Cardiac septum (tissue), 1 donor: ENCODE data around the gene KLK5. TPM values are rescaled to one million over a fixed set of nuclear protein-coding genes. Genes with fewer than 3 reads are reported as not detected.
"Not testable (repeated sequence)": the region's sequence is repeated elsewhere in the genome, so short reads cannot be mapped to it uniquely, and the experiment has no call there.

Experiments
- DNase-seq: peaks from one replicate; pipeline ENCODE4 v3.0.0-alpha.2; 2020; ENCODE audit warnings: low spot score
- intact Hi-C: fragments of 100-400 bp; cut with DNase I; formaldehyde crosslinking; loops from one replicate; pipeline ENCODE4 v1.14.0; 2022
- total RNA-seq: library from RNA; stranded (reverse); fragmentation: NEBNext Ultra II Directional; extraction: Animal tissue kit (Norgen Biotek cat#: 25700); gene quantifications from one replicate; pipeline ENCODE4 v1.2.1, GENCODE V29; 2021
- donor health status: DM: no; HTN: no; CAD: no.

KLK5 gene
- total RNA-seq, 1 donor from 2014 or later = not detected

DNA sequence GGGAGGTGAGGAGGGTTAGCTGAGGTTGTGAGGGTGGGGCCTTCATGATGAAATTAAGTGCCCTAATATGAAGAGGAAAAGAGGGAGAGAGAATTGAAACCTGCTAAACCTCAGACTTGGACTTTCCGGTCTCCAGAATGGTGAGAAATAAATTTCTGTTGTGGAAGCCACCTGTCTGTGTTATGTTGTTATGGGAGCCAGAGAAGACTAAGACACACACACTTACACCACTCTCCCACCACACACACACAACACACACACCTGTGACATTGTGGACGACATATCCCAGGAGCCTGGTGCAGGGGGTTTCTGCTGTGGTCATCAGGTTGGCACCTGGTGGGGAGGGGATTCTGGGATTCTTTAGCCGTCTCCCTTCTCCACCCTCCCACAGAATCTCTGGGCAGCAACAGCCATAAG lies 55.6 kb downstream of the KLK5 start:
- intact Hi-C loops = no loop called here
- DNase-seq = no peak

DNA sequence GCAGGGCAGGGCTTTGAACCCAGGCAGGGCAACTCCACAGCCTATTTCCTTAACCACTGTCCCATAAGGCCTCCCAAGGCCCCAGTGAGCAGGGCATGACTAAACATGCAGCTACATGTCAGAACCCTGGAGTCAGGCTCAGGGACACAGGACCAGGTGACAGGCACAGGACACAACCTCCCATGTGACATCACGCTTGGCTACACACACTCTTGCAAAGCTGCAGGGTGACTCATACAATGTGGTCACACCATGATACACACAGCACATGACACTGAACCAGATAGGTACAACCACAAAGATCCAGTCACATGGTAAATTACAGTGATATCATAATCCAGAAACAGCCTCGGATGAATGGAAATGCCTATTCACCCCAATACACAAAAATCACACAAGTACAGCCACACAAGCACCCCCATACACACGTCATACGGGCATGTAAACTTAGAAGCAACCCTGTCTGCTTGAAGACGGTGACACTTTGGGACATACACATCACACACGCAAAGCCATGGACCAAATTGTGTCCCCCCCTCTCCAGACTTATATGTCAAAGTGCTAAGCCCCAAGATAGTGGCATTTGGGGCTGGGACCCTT lies 56.1 kb downstream of the KLK5 start:
- DNase-seq = no peak
- intact Hi-C loops = no loop called here

DNA sequence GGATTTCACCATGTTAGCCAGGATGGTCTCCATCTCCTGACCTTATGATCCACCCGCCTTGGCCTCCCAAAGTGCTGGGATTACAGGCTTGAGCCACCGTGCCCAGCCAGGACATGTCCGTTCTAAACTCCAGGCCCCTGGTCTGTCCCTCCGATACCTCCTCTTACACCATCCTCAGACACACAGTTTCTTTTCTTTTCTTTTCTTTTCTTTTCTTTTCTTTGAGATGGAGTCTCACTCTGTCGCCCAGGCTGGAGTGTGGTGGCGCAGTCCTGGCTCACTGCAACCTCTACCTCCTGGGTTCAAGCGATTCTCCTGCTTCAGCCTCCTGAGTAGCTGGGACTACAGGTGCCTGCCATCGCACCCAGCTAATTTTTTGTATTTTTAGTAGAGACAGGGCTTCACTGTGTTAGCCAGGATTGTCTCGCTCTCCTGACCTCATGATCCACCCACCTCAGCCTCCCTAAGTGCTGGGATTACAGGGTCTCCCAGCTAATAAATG lies 56.7 kb downstream of the KLK5 start:
- DNase-seq, intact Hi-C loops: not testable (repeated sequence)

DNA sequence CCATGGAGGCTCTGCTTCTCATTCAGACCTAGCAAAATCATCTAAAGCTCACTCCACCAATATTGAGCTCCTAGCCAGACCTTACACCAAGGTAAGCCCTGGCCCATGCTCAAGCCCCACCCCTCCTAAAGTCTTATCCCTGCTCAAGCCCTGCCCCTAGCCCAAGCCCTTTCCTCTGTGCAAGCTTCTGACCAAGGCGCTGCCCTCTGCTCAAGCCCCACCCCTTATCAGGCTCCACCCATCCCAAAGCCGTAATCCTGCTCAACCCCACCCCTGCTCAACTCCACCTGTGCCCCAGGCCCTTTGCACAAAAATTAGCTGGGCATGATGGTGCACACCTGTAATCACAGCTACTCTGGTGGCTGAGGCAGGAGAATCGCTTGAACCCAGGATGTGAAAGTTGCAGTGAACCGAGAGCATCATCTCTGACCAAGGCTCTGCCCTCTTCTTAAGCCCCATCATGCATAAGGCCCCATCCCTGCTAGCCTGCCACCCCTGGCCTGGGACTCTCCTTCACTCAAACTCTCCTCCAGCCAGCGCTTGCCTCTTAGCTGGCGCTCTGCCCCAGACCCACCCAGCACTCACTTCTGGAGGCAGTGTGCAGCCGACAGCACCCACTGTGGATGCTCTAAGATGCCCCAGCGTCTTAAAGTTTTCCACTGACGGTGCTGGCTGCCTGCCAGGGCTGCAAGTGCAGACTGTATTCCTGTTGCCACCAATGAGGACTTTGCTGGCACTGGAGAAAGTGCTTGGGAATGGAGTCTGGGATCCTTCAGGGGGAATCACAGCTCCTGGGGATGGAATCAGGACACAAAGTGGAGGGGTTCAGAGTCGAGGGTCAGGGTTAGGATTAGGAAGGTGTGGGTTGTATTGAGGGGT lies 58.1 kb downstream of the KLK5 start:
- intact Hi-C loops = no loop called here
- DNase-seq = no peak

Other genes starting within 250 kb of the KLK5 start
- gene SHANK1, start 233.2 kb downstream of the KLK5 start, total RNA-seq = 1.3 TPM
- 5.1 TPM for gene CLEC11A, start 229.7 kb downstream of the KLK5 start, total RNA-seq
- not detected for gene GPR32, start 182.6 kb downstream of the KLK5 start, total RNA-seq
- gene ACP4, start 162.6 kb downstream of the KLK5 start, total RNA-seq = not detected
- not detected for gene KLK1, start 129.3 kb downstream of the KLK5 start, total RNA-seq
- not detected for gene KLK15, start 119.5 kb downstream of the KLK5 start, total RNA-seq
- gene KLK3, start 98.1 kb downstream of the KLK5 start, total RNA-seq = not detected
- gene KLK2, start 79.6 kb downstream of the KLK5 start, total RNA-seq = not detected
- gene KLK4, start 41.6 kb downstream of the KLK5 start, total RNA-seq = not detected
- not detected for gene KLK6, start 16.6 kb upstream of the KLK5 start, total RNA-seq
- gene KLK7, start 30.9 kb upstream of the KLK5 start, total RNA-seq = not detected
- gene KLK8, start 48.6 kb upstream of the KLK5 start, total RNA-seq = not detected
- not detected for gene KLK10, start 66.7 kb upstream of the KLK5 start, total RNA-seq
- gene KLK11, start 73.6 kb upstream of the KLK5 start, total RNA-seq = not detected
- gene KLK12, start 82.0 kb upstream of the KLK5 start, total RNA-seq = not detected
- gene KLK13, start 112.1 kb upstream of the KLK5 start, total RNA-seq = not detected
- 0.32 TPM for gene KLK14, start 129.8 kb upstream of the KLK5 start, total RNA-seq
- 4.2 TPM for gene CTU1, start 155.4 kb upstream of the KLK5 start, total RNA-seq
- 1.4 TPM for gene SIGLEC9, start 171.9 kb upstream of the KLK5 start, total RNA-seq
- gene SIGLEC7, start 189.3 kb upstream of the KLK5 start, total RNA-seq = 0.70 TPM